GM08714 (cell line): ENCODE results near the gene CYP21A2.

Source experiments
- H3K4me3 ChIP-seq: fragments of 200-500 bp; sonication (Bioruptor generic); 2 replicates; pipeline ENCODE4 v1.5.1; 2014; ENCODE audit warnings: mild to moderate bottlenecking, low read length, inconsistent platforms
- ZNF274 ChIP-seq: IDR thresholded peaks from 2 replicates; pipeline ENCODE4 v1.6.1; 2012; ENCODE audit warnings: mild to moderate bottlenecking, low read depth, low read length

CYP21A2 gene

GRCh38 chr6:32085759-32086459, 47.7 kb downstream of the CYP21A2 start:
- TF ChIP-seq ZNF274: no peak

GRCh38 chr6:32086661-32087573, 48.7 kb downstream of the CYP21A2 start:
- no peak for TF ChIP-seq ZNF274
- H3K4me3 ChIP-seq: no peak overlapping the region

More at GRCh38 chr6:32085759-32086459, 47.7 kb downstream of the CYP21A2 start:
- no peak overlapping the region for H3K4me3 ChIP-seq

- TF ChIP-seq ZNF274: no peak
- no peak overlapping the region for H3K4me3 ChIP-seq
These were observed 49.6 kb downstream of the CYP21A2 start for GRCh38 chr6:32087574-32088486.

- H3K4me3 ChIP-seq: no peak overlapping the region
- TF ChIP-seq ZNF274: no peak
These were observed 50.4 kb downstream of the CYP21A2 start for GRCh38 chr6:32088487-32089049.

- no peak for TF ChIP-seq ZNF274
- H3K4me3 ChIP-seq: no peak overlapping the region
These were observed 51.0 kb downstream of the CYP21A2 start for GRCh38 chr6:32089082-32089828.
